Cardiac fibroblast (primary cell): Measurements from ENCODE around the gene PITPNM3.

Experiments
- DNase-seq, 2 donors: peaks; one replicate each; pipeline versions ENCODE4 v3.0.0 to v3.0.0-alpha.2; 2010; ENCODE audit warnings: low read depth in 2 of 2
- H3K4me3 ChIP-seq, 2 donors: replicated peaks in 1 of 2; 1 replicate in 1 of 2; 2 replicates in 1 of 2; pipeline ENCODE4 v1.5.1; 2011; ENCODE audit warnings: low read depth in 2 of 2, low read length in 2 of 2, mild to moderate bottlenecking in 2 of 2, moderate library complexity in 1 of 2
- TF ChIP-seq, protein P1 (sequence below): IDR thresholded peaks from one replicate; pipeline ENCODE4 v1.5.1; 2011; ENCODE audit warnings: low read depth, mild to moderate bottlenecking, low read length, inconsistent platforms

PITPNM3 gene

GRCh38 chr17:6427279-6427781, 129.0 kb downstream of the PITPNM3 start:
- H3K4me3 ChIP-seq: no peak overlapping the region
- TF ChIP-seq, protein P1, sequence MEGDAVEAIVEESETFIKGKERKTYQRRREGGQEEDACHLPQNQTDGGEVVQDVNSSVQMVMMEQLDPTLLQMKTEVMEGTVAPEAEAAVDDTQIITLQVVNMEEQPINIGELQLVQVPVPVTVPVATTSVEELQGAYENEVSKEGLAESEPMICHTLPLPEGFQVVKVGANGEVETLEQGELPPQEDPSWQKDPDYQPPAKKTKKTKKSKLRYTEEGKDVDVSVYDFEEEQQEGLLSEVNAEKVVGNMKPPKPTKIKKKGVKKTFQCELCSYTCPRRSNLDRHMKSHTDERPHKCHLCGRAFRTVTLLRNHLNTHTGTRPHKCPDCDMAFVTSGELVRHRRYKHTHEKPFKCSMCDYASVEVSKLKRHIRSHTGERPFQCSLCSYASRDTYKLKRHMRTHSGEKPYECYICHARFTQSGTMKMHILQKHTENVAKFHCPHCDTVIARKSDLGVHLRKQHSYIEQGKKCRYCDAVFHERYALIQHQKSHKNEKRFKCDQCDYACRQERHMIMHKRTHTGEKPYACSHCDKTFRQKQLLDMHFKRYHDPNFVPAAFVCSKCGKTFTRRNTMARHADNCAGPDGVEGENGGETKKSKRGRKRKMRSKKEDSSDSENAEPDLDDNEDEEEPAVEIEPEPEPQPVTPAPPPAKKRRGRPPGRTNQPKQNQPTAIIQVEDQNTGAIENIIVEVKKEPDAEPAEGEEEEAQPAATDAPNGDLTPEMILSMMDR: no peak
- DNase-seq: peak; percentile 16 to 22

GRCh38 chr17:6426356-6427101, 129.8 kb downstream of the PITPNM3 start:
- no peak for DNase-seq
- H3K4me3 ChIP-seq: no peak overlapping the region
- TF ChIP-seq, protein P1: no peak

DNA sequence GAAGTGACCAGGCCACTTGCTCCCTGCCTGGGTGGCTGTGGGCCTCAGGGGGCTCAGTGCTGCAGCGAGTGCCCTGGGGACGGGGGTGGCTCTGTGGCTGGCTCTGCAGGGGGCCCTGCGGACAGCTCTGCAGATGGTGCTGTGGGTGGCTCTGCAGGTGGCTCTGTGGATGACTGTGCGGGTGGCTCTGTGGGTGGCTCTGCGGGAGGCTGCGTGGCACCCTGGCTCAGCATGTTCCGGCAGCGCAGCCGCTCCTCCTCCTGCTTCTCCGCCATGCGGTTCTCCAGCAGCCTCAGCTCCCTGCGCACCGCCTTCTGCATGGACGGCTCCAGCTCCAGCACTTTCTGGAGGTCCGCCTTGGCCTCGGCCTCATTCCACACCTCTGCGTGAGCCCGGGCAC, 130.9 kb downstream of the PITPNM3 start:
- TF ChIP-seq, protein P1: no peak
- DNase-seq: no peak
- H3K4me3 ChIP-seq: no peak overlapping the region

DNA sequence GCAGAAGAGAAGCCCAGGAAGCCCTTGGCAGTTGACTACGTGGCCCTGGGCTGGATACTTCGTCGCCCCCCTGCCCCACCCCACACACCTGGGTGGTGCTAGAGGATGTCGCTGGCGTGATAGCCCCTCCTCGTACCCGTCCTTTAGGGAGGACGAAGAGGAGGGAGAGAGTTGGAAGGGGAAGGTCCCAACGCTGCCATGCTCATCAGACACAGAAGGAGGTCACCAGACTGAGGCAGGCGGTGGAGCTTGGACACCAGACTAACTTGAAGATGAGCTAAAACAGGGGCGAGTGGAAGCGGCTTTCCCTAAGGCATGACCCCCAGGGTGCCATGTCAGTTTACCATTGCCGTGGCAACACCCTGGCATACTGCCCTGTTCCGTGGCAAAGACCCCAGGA, 132.4 kb downstream of the PITPNM3 start:
- no peak overlapping the region for H3K4me3 ChIP-seq
- TF ChIP-seq, protein P1: no peak
- DNase-seq: no peak

DNA sequence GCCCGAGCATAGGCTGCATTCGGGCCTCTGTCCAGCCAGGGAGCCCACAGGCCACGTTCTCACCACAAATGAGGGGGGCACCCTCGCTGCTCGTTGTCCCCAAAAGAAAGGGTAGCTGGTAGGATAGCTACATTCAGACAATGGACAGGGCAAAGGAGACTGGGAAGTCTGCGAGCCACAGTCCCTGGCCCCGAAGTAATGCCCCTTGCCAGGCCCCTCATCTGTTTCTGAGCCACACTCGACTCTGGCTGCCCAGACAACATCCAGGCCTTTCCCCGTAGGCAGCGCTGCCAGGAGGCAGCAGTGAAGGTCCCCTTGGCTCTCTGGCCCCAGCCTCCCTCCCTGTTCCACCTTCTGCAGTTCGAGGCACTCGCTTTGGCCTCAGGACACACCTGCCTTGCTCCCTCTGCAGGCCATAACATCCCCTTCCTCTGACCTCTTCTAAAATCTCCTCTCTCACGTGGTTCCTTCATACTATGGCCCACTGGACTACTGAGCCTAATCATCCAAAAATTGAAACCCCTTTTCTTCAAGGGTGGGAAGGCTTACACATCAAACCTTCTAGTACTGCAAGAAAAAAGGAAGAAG, 133.6 kb downstream of the PITPNM3 start:
- no peak overlapping the region for H3K4me3 ChIP-seq
- TF ChIP-seq, protein P1: no peak
- no peak for DNase-seq

DNA sequence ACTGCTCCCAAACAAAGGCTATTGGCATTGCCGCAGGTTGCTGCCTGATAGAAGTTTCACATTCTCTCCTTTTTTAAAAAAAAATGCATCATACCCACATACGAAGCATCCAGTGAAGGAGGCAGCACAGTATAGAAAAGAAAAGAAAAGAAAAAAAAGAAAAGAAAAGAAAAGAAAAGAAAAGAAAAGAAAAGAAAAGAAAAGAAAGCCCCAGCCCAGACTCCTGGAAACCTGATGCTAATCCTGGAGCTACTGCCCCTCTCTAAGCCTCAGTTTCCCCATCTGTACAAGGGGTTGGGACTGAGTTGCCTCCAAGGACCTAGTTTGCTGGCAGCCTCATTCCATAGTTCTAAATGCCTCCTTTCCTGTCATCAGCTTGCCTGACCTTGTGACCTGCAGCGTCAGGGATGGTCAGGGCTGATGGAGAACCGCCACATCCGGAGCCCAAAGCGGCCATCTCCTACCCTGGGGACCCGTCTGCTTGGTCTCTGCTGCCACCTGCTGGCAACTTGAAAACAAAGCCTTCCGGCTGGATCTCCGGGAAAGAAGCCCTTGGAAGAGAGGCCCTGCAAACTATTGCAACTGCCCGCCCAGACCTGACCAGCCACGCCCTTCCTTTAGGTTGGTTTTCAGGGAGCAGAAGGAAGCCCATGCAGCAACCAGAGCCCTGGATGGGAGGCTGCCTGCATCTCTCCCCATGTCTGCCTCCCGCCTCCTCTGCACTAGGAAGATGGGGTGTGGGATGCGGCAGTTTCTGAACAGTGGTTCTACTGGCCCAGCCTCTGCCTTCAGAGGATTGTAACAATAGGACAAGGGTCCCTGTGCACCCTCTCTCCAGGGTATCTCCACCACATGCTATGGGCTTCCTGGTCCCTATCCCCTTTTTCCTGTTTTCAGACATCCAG, 134.4 kb downstream of the PITPNM3 start:
- DNase-seq: peak; percentile 78 to 80
- H3K4me3 ChIP-seq: no peak overlapping the region
- TF ChIP-seq, protein P1: peak; percentile 89
